Common myeloid progenitor, CD34-positive (primary cell): ENCODE measurements around the gene HACE1.
"Not testable (repeated sequence)": the region's sequence is repeated elsewhere in the genome, so short reads cannot be mapped to it uniquely, and the experiment has no call there.

Source experiments
- CTCF ChIA-PET: fragments of 350-600 bp; sonication (Branson Sonifier 250); formaldehyde crosslinking; loops from one replicate; lab custom pipeline; 2021; ENCODE audit warnings: antibody characterized with exemption; lab: Charles Lee
- POLR2A ChIA-PET: fragments of 350-600 bp; sonication (Branson Sonifier 250); formaldehyde crosslinking; loops from one replicate; lab custom pipeline; 2021; ENCODE audit warnings: antibody characterized with exemption; lab: Charles Lee
- DNase-seq, 3 donors: peaks; one replicate each; pipeline versions ENCODE4 v3.0.0 to v3.0.0-alpha.2; 2013
- H3K27ac ChIP-seq, 2 experiments: 1 replicate in 1 of 2; 2 replicates in 1 of 2; pipeline ENCODE4 v1.7.0; 2013; ENCODE audit warnings: inconsistent platforms in 2 of 2, low read length in 2 of 2, mild to moderate bottlenecking in 2 of 2, low read depth in 1 of 2, moderate library complexity in 1 of 2; ENCODE audit not compliant: severe bottlenecking in 2 of 2, insufficient read depth in 1 of 2, poor library complexity in 1 of 2
- H3K27me3 ChIP-seq, 5 experiments: replicated peaks in 2 of 5; 1 replicate in 3 of 5; 2 replicates in 2 of 5; pipeline versions ENCODE4 v1.6.1 to v1.7.0; 2013; ENCODE audit warnings: low read length in 4 of 5, mild to moderate bottlenecking in 2 of 5, moderate library complexity in 2 of 5, inconsistent platforms in 1 of 5; ENCODE audit not compliant: insufficient read depth in 5 of 5, control insufficient read depth in 4 of 5
- H3K36me3 ChIP-seq, 4 experiments: 1 replicate in 2 of 4; 2 replicates in 2 of 4; pipeline versions ENCODE4 v1.6.1 to v1.7.0; 2013; ENCODE audit warnings: low read length in 3 of 4, control low read depth in 1 of 4, mild to moderate bottlenecking in 1 of 4; ENCODE audit not compliant: control insufficient read depth in 4 of 4, insufficient read depth in 4 of 4
- H3K4me1 ChIP-seq, 4 experiments: 1 replicate in 3 of 4; 2 replicates in 1 of 4; pipeline versions ENCODE4 v1.6.1 to v1.7.1; 2013; ENCODE audit warnings: low read length in 3 of 4, mild to moderate bottlenecking in 3 of 4, control low read depth in 1 of 4, inconsistent platforms in 1 of 4, moderate library complexity in 1 of 4; ENCODE audit not compliant: control insufficient read depth in 4 of 4, insufficient read depth in 4 of 4; ENCODE audit errors: control extremely low read depth in 1 of 4
- H3K4me3 ChIP-seq, 7 experiments: 1 replicate in 4 of 7; 2 replicates in 3 of 7; pipeline versions ENCODE4 v1.5.1 to v1.7.0; 2013; ENCODE audit warnings: mild to moderate bottlenecking in 7 of 7, low read length in 6 of 7, moderate library complexity in 6 of 7, inconsistent platforms in 2 of 7, low read depth in 2 of 7, control low read depth in 1 of 7; ENCODE audit not compliant: insufficient read depth in 4 of 7, control insufficient read depth in 1 of 7; ENCODE audit errors: extremely low read depth in 1 of 7
- H3K9me3 ChIP-seq, 5 experiments: 1 replicate in 4 of 5; 2 replicates in 1 of 5; pipeline versions ENCODE4 v1.6.1 to v1.7.1; 2013; ENCODE audit warnings: low read length in 4 of 5, mild to moderate bottlenecking in 2 of 5, inconsistent platforms in 1 of 5, low read depth in 1 of 5, moderate library complexity in 1 of 5; ENCODE audit not compliant: control insufficient read depth in 4 of 5, insufficient read depth in 2 of 5; ENCODE audit errors: control extremely low read depth in 1 of 5
- WGBS: methylation state at CpG from one replicate; pipeline ENCODE4 v1.1.5; 2013; ENCODE audit not compliant: insufficient coverage; 5-methylcytosine and 5-hydroxymethylcytosine counted together

Gene HACE1

GRCh38 chr6:104753251-104753650, 106.5 kb downstream of the HACE1 start:
- POLR2A ChIA-PET = no interaction called here
- H3K4me1 ChIP-seq = no peaks in the 10 kb centered on the region
- DNase-seq = no peak
- 75% methylated on average over 2 of the region's 2 CpGs for WGBS
- CTCF ChIA-PET = interaction anchor here (1.0 kb wide), 1 partner anchor 9 kb away, joined by 3 read pairs; no protein-coding TSS in a partner anchor
- peaks cover 5 to 32% (median 15%) of the 10 kb centered on the region in 4 experiments for H3K36me3 ChIP-seq
- H3K27ac ChIP-seq = no peak overlapping the region
- H3K4me3 ChIP-seq = no peak overlapping the region
- no peaks in the 10 kb centered on the region for H3K27me3 ChIP-seq
- H3K9me3 ChIP-seq = peaks cover 0 to 46% (median 18%) of the 10 kb centered on the region in 5 experiments

DNA sequence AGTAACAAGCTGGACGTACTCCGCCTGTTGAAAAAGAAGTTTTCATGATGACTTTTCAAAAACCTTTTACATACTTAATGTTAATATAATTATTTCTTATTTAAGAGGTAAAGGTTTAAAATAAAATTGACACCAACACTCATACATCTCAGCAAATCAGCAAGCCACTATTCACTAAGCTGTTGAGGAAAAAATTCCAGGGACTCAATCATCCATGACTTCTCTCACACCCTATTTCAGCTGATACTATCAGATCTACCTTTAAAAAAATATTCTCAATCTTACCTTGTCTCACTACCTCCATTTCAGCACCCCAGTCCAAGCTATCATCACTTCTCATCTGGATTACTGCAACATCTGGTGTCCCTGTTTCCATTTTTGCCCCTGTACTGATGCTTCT, 109.3 kb downstream of the HACE1 start:
- Histone ChIP-seq H3K4me1 (no peaks in the 10 kb centered on the region), H3K27me3 (no peaks in the 10 kb centered on the region), H3K36me3 (peaks cover 2 to 29% (median 10%) of the 10 kb centered on the region in 4 experiments), H3K27ac (no peak overlapping the region), H3K9me3 (peaks cover 0 to 24% (median 12%) of the 10 kb centered on the region in 5 experiments), H3K4me3 (no peak overlapping the region)
- CTCF ChIA-PET = interaction anchor here (0.7 to 1.1 kb wide), 2 partner anchors 29 to 68 kb away, joined by 3 read pairs; no protein-coding TSS in a partner anchor
- WGBS = no CpG with 5 or more reads among the region's 2 CpGs
- POLR2A ChIA-PET = no interaction called here
- DNase-seq = no peak

DNA sequence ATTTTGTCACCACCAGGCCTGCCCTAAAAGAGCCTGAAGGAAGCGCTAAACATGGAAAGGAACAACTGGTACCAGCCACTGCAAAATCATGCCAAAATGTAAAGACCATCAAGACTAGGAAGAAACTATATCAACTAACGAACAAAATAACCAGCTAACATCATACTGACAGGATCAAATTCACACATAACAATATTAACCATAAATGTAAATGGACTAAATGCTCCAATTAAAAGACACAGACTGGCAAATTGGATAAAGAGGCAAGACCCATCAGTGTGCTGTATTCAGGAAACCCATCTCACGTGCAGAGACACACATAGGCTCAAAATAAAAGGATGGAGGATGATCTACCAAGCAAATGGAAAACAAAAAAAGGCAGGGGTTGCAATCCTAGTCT, 120.6 kb downstream of the HACE1 start:
- H3K4me3 ChIP-seq, H3K4me1 ChIP-seq, CTCF ChIA-PET, H3K27me3 ChIP-seq, H3K36me3 ChIP-seq, H3K9me3 ChIP-seq, DNase-seq, POLR2A ChIA-PET, H3K27ac ChIP-seq: not testable (repeated sequence)
- 100% methylated on average over 1 of the region's 3 CpGs for WGBS

DNA sequence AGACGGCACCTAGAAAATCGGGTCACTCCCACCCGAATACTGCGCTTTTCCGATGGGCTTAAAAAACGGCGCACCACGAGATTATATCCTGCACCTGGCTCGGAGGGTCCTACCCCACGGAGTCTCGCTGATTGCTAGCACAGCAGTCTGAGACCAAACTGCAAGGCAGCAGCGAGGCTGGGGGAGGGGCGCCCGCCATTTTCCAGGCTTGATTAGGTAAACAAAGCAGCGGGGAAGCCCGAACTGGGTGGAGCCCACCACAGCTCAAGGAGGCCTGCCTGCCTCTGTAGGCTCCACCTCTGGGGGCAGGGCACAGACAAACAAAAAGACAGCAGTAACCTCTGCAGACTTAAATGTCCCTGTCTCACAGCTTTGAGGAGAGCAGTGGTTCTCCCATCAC, 122.2 kb downstream of the HACE1 start:
- H3K27me3 ChIP-seq, H3K27ac ChIP-seq, CTCF ChIA-PET, DNase-seq, H3K4me3 ChIP-seq, POLR2A ChIA-PET, H3K9me3 ChIP-seq, H3K36me3 ChIP-seq, H3K4me1 ChIP-seq: not testable (repeated sequence)
- 100% methylated on average over 2 of the region's 16 CpGs for WGBS

DNA sequence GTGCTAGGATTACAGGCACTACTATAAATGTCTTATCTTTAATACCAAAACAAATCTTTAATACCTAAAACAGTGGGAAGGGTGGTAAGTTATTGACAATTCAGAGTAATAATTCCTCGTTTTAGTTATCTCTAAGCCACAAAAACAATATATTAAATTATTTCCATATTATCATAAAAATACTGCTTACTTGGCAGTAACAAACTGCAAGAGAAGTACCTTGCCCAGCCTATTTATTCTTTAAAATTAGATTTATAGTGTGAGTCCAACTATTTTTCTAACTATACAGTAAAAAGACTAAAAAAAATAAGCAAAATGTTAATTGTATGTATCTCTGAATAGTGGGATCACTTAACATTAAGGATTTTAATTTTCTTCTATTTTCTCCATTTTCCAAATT, 123.2 kb downstream of the HACE1 start:
- Histone ChIP-seq H3K9me3 (peaks cover 0 to 2% (median 0%) of the 10 kb centered on the region in 5 experiments), H3K4me1 (no peaks in the 10 kb centered on the region), H3K27ac (no peak overlapping the region), H3K27me3 (no peaks in the 10 kb centered on the region), H3K36me3 (peaks cover 0 to 6% (median 0%) of the 10 kb centered on the region in 4 experiments), H3K4me3 (no peak overlapping the region)
- WGBS = no CpG with 5 or more reads among the region's 1 CpG
- ChIA-PET POLR2A (no interaction called here), CTCF (no interaction called here)
- no peak for DNase-seq

DNA sequence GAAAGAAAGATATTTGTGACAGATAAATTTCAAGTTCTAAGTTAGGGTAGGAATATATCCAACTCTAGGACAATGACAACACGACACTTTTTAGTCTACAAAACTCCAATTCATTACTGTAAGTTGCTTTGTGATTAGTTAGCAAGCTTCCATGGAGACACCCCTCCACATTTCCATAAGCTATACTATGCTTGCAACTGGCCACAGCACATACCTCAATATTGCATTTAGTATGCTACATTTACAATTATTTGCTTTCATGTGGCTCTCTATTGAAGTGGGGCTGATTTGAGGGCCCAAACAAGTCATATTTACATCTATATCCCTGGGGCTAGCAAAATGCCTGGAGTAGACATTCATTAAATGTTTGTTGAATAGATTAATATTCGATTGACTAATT, 129.3 kb downstream of the HACE1 start:
- no peak overlapping the region for H3K27ac ChIP-seq
- peaks cover 0 to 2% (median 0%) of the 10 kb centered on the region in 5 experiments for H3K9me3 ChIP-seq
- POLR2A ChIA-PET = interaction anchor here (0.5 kb wide), 1 partner anchor 103 kb away, joined by 3 read pairs; no protein-coding TSS in a partner anchor
- no peak for DNase-seq
- H3K27me3 ChIP-seq = no peaks in the 10 kb centered on the region
- WGBS = no CpG with 5 or more reads among the region's 2 CpGs
- CTCF ChIA-PET = no interaction called here
- no peaks in the 10 kb centered on the region for H3K4me1 ChIP-seq
- H3K4me3 ChIP-seq = no peak overlapping the region
- peaks cover 0 to 7% (median 4%) of the 10 kb centered on the region in 4 experiments for H3K36me3 ChIP-seq

- Histone ChIP-seq H3K9me3 (peaks cover 0 to 2% (median 0%) of the 10 kb centered on the region in 5 experiments), H3K27ac (no peak overlapping the region), H3K4me3 (no peak overlapping the region), H3K4me1 (peaks cover 0 to 2% (median 0%) of the 10 kb centered on the region in 4 experiments), H3K27me3 (no peaks in the 10 kb centered on the region), H3K36me3 (peaks cover 0 to 7% (median 4%) of the 10 kb centered on the region in 4 experiments)
- ChIA-PET CTCF (no interaction called here), POLR2A (no interaction called here)
- no peak for DNase-seq
Measured at GRCh38 chr6:104729433-104729832, 130.3 kb downstream of the HACE1 start.
